Mucosa of descending colon (tissue), 3 donors: Measurements from ENCODE around the gene MAML2. TPM values are rescaled to one million over a fixed set of nuclear protein-coding genes. Genes with fewer than 3 reads are reported as not detected.
A peak's percentile ranks its signal among the peaks of the same experiment; 100 is the strongest.

Source experiments
- ATAC-seq: fragments of 200-7000 bp; cut with Tn5 transposase; one replicate; pipeline ENCODE4 v1.9.1; 2020; ENCODE audit warnings: mild to moderate bottlenecking, moderate library complexity
- DNase-seq, 3 donors: peaks; one replicate each; pipeline ENCODE4 v3.0.0-alpha.2; 2020
- H3K36me3 ChIP-seq: fragments of 200-600 bp; one replicate; pipeline ENCODE4 v1.8.0; 2021; ENCODE audit warnings: low read depth, mild to moderate bottlenecking
- H3K4me1 ChIP-seq: fragments of 200-600 bp; one replicate; pipeline ENCODE4 v1.8.0; 2021; ENCODE audit warnings: low read depth, mild to moderate bottlenecking
- H3K4me3 ChIP-seq: fragments of 200-600 bp; one replicate; pipeline ENCODE4 v1.8.0; 2021; ENCODE audit warnings: mild to moderate bottlenecking
- H3K9me3 ChIP-seq: fragments of 200-600 bp; one replicate; pipeline ENCODE4 v1.8.0; 2021; ENCODE audit warnings: mild to moderate bottlenecking
- CTCF ChIP-seq: fragments of 200-600 bp; IDR thresholded peaks from one replicate; pipeline ENCODE4 v1.8.0; 2022; ENCODE audit warnings: antibody characterized with exemption, mild to moderate bottlenecking
- intact Hi-C, 2 donors: fragments of 100-400 bp; cut with DNase I in 1 of 2; cut with micrococcal nuclease in 1 of 2; formaldehyde crosslinking; loops; one replicate each; pipeline versions ENCODE4 v1.11.0 to v1.11.1; 2022; cut with DNase I, micrococcal nuclease
- total RNA-seq, 3 donors: library from RNA; stranded (reverse); fragmentation: NEBNext Ultra II Directional in 2 of 3; extraction: Animal tissue kit (Norgen Biotek cat#: 25700) in 2 of 3; gene quantifications; one replicate each; pipeline versions ENCODE4 v1.2.1 to v1.2.4, GENCODE V29; 2021 to 2023
- donor health status: DM: no; HTN: no; CAD: no; lungs with moderate emphysema.
- donor health status: DM: no; HTN: no; CAD: no.
- donor health status: DM: no; HTN: yes; CAD: no.

MAML2 gene
- total RNA-seq, 3 donors from 2014 or later = 15.2 to 26.4 (median 15.8) TPM

GRCh38 chr11:96203567-96204365 lies 139.2 kb downstream of the MAML2 start:
- intact Hi-C loops = loop anchor here in 1 of 2 donors (10.0 kb wide), 1 partner anchor 51 kb away; no protein-coding TSS in a partner anchor
- H3K9me3 ChIP-seq = no peaks in the 10 kb centered on the region
- peaks cover 17% of the 10 kb centered on the region for H3K4me1 ChIP-seq

DNA sequence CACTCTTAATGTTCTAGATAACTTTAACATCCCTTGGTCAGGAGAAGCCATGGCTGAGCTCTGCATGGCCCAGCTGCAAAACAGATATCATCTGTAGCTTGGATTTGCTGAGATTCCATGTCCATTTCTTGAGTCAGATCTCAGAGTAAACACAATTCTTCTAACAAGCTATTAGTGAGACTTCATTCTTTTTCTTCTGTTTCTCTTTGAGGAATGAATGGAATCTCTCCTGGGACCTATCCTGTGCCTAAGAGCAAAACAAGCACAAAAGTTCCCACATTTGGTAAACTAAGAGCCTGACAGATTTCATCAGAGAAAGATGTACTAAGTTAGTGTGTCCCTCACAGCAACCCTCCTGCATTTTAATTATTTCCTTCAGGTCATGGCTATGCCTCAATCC lies 142.8 kb downstream of the MAML2 start:
- DNase-seq = no peak
- ATAC-seq = no peak
- Histone ChIP-seq H3K4me3 (no peak overlapping the region), H3K4me1 (no peaks in the 10 kb centered on the region), H3K36me3 (no peaks in the 10 kb centered on the region), H3K9me3 (no peaks in the 10 kb centered on the region)
- TF ChIP-seq CTCF = no peak
- intact Hi-C loops = loop anchor here in 1 of 2 donors (10.0 kb wide), 1 partner anchor 55 kb away; no protein-coding TSS in a partner anchor

More at GRCh38 chr11:96203567-96204365, 139.2 kb downstream of the MAML2 start:
- no peak for TF ChIP-seq CTCF
- Histone ChIP-seq H3K36me3 (no peaks in the 10 kb centered on the region), H3K4me3 (no peak overlapping the region)
- ATAC-seq (no peak), DNase-seq (no peak)

GRCh38 chr11:96199563-96200025 lies 143.4 kb downstream of the MAML2 start:
- no peak for ATAC-seq
- intact Hi-C loops = loop anchor here in 1 of 2 donors (10.0 kb wide), 1 partner anchor 55 kb away; no protein-coding TSS in a partner anchor

GRCh38 chr11:96197801-96198701 lies 144.9 kb downstream of the MAML2 start:
- Histone ChIP-seq H3K4me1 (no peaks in the 10 kb centered on the region), H3K36me3 (no peaks in the 10 kb centered on the region), H3K4me3 (no peak overlapping the region), H3K9me3 (no peaks in the 10 kb centered on the region)
- peak; percentile 31 for ATAC-seq
- intact Hi-C loops = no loop called here
- no peak for TF ChIP-seq CTCF
- DNase-seq = no peak

More at GRCh38 chr11:96199563-96200025, 143.4 kb downstream of the MAML2 start:
- DNase-seq = no peak
- TF ChIP-seq CTCF = no peak
- Histone ChIP-seq H3K4me1 (no peaks in the 10 kb centered on the region), H3K9me3 (no peaks in the 10 kb centered on the region), H3K4me3 (no peak overlapping the region), H3K36me3 (no peaks in the 10 kb centered on the region)

GRCh38 chr11:96197103-96197502 lies 145.9 kb downstream of the MAML2 start:
- DNase-seq = no peak
- no peak for ATAC-seq
- intact Hi-C loops = no loop called here
- H3K4me1 ChIP-seq = no peaks in the 10 kb centered on the region
- no peak for TF ChIP-seq CTCF
- no peaks in the 10 kb centered on the region for H3K9me3 ChIP-seq
- no peak overlapping the region for H3K4me3 ChIP-seq
- no peaks in the 10 kb centered on the region for H3K36me3 ChIP-seq
